Stimulated activated CD8-positive, alpha-beta memory T cell treated with anti-CD3 and anti-CD28 coated beads, Interleukin-12 subunit alpha, Interleukin-12 subunit beta, amount 100 ng/mL, for 4 hours (primary cell): Measurements from ENCODE around the gene WNT8B.

ENCODE experiments used
- DNase-seq: peaks from one replicate; pipeline ENCODE4 v3.0.0-alpha.2; 2020; ENCODE audit warnings: low read depth

Gene WNT8B

DNA sequence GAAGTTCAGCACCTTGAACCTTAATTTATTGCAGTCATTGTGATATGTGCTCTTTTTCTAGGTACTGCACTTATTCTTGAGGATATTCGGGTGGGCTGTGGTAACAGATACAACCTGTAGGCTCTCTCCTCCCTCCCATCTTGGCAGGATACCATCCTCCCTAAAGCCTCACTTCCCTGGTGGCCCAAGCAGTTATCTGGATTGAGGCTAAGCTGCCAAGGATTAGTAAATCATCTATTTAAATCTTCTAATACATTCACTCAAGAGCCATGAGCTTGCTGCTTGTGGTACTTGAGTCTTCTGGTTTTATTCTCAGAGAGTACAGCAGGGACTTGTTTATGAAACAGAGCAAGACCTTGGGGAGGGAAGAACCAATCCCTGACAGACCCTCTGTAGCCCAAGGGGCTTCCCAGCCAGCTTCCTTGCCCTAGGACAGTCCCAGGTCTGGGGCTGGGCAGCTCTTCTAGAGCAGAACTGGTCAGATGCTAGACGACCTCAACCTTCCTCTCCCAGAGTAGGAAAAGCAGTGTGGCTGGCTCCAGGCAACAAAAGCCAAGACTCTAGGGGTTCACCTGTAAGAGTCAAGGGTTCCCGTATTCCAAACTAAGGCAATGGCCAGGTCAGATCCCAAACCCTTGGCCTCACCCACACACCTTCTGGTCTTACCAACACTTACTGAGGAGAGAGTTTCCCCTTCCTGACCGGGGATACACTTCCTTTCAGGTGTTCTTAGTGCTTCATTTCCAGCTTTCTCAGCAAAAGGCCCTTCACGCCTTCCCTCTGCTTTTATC lies 21.3 kb downstream of the WNT8B start:
- DNase-seq = no peak

DNA sequence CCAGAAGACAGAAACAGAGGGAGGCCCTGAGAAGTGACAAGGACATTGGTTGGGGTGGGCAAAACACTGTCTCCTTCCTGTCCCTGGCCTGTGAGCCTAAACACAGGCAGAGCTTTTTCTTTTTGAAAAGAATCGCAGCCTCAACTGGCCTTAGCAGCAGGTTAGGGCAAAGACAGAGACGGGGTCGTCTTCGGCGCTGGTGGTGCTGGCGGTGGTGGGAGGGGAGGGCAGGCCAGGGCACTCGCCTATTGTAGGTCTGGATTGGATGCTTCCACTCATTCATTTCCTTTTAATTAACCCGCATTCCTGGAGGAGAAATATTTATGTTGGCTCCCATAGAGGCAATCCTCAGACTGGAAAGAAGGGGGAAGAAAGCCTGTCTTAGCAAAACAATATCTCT lies 22.6 kb downstream of the WNT8B start:
- DNase-seq = no peak

DNA sequence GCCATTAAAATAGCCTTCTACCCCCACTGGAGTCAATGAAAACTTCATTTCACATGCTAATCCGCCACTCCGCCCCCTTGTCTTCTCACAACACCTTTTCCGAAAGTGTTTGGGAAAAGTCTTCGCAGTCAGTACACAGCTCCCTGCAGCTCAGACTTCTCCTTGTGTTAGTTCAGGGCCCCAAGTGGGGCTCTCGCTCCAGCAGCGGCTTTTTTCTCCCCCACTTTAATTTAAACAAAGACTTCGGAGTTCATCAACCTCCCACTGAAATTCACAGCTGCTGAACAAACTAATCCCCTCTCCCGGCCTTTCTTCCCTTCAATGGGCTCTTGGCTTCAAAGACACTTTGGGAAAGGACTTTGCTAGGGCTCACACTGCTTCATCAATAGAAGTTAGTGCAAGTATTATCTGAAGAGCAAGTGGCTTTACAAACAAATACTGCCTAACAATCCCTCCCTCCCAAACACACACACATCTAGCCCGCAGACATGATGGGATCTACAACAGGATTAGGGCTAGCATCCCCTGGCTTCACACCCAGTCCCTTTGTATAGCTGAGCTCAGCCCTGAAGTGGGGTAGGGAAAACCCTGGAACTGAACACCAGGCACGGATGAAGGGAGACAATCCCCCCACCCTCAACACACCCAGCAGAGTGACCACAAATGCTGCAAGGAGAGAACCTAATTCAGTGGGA lies 23.1 kb downstream of the WNT8B start:
- DNase-seq = no peak

DNA sequence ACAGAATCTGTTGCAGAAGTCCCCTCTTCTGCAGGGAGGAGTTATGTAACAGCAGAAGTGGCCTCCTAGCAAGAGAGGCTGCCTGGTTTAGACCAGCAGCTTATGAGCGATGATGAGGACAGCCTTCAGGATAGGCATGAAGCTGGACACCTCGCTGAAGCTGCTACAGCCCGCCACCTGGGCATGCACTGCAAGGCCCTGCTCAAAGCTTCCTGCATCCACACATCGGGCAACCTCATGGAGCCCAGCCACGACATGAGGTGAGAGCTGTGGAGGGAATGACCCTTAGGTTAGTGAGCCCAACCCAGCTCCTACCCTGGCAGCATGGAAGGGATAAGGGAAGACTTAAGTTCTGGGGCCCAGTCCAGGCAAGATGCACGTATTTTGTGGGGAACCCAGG lies 24.7 kb downstream of the WNT8B start:
- DNase-seq = no peak

DNA sequence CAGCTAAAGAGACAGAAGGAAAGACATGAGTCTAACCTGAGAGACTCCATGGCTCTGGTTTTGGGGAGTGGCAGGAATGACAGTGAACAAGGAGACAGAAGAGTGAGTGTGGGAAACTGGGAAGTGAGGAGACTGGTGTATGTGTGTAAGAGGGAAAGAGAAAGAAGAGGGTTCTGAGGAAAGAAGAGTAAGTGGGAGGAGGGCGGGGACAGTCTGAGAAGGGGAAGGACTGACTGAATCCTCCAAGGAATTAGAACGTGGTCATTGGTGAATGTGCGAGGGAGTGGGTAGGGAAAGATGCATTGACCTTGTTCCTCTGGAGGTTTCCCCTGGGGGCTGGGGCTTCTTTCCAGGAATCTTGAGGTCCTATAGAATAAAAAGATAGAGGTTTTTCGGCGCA lies 26.6 kb downstream of the WNT8B start:
- DNase-seq = no peak

DNA sequence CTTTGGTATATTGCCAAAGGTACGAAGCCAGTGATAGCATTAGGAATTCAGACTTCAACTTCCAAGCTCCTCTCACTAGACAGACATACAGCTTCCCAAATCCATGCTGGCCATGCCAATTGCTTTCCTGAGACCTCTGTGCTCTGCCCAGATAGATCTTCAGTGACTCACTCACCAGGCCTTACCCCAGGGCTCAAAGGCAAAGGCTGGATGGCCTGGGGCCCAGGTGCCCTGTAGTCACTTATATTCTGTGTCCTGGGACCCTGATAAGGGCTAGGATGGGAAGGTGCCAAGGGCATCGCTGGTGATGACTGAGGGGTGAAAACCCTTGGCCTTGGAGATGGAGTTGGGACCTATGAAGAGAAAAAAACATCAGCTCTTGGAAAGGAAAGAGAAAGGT lies 27.7 kb downstream of the WNT8B start:
- DNase-seq = no peak

DNA sequence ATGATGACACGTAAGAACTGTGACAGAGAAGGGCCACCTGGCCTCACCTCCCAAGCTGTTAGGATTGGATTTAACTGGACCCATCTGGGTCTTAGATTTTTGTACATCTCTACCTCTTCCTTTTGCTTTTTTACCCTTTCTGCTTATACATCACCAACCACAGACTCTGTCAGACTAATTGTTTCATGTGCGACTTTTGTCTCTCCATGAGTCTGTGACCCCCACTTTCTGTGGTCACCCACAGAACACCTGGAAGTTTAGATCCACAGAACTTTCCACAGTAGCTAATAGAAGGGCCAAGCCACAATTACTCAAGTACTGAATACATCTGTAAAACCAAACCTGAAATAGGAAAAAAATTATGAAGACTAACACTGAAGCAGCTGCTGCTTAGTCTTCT lies 33.8 kb downstream of the WNT8B start:
- DNase-seq = no peak

DNA sequence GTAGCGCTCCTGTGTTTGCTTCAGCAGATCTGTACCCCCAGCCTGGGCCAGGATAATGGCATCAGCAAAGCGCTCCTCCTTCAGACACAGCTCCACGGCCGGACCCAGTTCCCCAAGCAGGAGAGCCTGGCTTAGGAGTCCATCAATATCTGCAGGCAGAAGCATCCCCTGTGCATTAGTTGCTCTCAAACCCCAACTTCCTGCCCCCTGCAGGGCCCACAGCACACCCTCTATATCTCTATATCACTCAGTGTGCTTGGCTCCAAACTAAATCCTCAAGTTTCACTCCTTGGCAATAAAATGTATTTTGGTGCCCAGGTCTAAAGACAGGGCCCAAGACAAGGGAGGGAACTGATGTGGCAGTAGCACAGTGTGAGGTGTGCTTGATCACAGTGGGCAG lies 35.2 kb downstream of the WNT8B start:
- no peak for DNase-seq

DNA sequence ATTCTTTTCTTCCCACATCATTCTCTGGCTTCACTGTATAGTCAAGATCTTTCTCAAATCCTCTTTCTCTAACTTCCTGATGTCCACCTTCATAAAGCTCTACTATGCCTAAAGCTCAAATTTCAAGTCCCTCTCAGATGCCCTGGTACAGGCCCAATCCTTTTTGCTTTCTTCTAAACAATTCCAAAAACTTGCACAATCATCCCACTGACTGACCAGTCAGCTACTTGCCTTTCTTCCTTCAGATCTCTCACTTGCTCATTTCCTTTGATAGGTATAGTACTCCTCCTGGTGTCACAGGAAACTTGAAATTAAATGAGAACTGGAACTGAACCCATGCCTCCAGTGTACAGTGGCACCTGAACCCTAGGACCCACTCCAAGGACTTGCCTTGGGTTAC lies 38.6 kb downstream of the WNT8B start:
- no peak for DNase-seq

DNA sequence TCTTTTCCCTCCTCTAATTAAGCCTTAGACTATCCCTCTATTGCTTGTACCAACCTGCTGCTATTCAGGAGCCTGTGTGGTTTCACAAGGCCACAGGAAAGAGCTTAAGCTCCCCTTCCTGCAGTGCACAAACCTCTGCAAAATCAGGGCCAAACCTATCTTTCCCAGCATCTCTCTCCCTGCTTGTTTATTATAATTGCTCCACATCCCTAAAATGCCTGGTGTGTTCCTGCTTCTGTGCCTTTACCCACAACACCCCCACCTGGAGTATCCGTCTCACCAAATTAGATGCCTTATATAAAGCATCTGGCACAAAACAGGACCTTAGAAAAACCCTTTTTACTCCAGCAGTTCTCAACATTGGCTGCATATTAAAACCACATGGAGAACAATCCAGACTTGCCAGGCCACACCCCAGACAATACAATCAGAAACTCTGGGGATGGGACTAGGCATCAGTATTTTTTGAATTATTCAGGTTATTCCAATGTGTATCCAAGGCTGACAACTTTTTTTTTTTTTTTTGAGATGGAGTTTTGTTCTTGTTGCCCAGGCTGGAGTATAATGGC lies 40.2 kb downstream of the WNT8B start:
- DNase-seq = no peak

DNA sequence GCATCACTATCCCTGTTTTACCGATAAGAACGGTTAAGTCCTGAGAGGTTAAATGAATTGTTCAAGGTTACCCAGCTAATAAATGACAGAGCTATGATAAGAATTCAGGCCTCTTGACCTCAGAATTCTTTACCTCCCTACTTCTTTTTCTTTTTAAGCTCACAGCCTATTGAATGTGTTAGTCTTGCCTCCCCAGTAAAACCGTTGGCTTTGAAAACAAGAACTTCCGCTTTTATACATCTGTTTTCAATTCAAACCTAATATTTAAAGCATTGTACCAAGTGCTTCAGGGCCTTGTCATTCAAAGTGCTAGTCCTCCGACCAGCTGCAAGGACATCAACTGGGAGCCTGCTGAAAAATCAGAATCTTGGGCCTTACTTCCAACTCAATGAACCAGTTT lies 41.3 kb downstream of the WNT8B start:
- no peak for DNase-seq

DNA sequence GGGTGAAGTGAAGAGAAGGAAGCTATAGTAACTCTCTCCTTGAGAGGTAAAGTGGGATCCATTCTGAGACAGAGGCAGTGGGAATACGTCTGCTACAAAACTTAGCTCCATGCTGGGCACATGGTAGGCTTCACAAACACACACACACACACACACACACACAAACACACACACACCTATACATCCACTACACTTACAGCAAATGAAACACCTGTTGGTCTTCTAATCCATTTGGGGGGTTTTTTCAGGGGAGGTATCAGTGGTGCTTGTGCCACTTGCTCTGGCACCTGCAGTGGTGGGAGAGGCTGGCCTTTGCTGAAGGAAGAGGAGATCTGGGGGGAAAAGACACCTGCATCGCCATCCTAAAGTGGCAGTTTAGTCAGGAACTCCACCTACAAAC lies 42.4 kb downstream of the WNT8B start:
- no peak for DNase-seq

DNA sequence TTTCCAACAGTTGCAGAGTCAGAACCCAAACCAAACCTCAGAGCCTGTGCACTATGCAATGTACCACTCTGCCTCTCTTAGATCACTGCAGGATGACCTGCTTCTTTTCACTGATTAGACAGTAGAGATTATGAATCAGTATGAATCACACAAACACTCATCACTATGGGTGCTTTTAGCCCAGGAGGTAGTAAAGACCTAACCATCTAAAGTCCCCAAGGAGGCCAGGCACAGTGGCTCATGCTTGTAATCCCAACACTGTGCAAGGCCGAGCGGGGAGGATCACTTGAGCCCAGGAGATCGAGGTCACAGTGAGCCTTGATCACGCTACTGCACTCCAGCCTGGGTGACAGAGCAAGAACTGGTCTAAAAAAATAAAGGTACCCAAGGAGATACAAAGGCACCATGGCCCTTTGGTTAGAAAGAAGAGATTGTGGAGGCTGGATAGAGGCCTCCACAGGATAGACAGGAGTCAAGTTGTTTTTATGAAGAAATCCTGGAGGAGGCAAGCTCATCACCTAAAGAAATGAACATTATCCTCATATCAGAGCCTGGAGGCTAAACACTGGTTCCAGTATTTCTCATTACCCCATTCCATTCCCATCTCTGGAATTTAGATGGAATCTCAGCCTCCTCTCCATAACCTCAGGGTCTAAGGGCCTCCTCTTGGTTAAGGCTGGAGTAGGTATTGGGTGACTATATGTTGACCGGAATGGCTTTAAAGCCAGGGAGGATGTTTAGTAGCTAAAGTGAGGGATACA lies 44.0 kb downstream of the WNT8B start:
- no peak for DNase-seq

DNA sequence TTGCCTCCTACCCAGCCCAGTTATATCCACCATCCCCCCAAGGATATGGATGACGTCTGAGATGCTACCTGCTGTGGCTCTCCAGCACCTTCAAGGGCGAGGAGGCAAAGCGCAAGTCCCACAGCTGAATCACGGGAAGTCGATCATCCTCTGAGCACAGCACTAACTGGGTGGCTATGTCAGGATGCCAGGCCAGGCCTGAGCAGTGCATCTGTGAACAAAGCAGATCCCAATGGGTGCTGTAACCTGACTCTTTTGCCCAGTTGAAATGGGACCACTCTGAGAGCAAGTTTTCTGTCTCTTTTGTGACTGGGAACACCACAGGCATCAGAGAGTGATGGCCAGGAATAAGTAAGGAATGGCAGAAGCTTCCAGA lies 44.5 kb downstream of the WNT8B start:
- DNase-seq = no peak

DNA sequence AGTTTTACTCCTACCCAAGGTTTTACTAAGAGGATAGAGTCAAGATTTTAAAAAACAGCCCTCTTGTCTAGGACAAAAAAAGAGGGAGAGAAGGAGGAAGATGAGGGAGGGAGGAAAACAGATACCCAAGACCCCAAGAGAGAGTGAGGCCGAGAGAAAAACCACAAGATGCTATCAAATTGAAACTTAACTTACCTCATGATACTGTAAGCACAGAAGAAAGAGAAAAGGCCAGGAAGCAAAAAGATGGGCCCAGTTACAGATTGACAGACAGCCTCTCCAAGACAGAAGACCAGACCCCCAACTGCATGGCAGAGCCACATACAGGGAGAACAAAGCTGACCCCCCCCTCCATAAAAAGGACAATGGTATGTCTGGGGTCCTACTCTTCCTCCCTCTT lies 45.5 kb downstream of the WNT8B start:
- DNase-seq = no peak

DNA sequence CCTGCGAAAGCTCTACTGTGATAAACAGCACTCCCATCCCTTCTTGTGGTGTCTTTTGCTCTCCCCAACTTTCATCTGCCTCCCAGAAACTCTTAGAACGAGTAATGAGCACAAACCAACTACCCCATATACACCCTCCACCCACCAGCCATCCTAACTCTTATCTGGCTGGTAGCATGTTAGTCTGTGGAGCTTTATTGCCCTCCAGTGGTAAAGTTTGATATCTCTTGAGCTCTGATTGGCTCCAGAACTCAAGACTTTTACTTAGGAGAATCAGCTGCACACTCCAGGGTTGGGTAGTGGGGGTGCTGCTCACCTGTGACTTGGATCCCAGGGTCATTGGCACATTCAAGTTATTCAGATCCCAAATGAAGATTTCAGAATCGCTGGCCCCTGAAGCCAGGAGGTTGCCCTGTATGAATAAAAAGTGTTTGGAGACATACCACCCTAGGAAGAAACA lies 45.9 kb downstream of the WNT8B start:
- DNase-seq = no peak

DNA sequence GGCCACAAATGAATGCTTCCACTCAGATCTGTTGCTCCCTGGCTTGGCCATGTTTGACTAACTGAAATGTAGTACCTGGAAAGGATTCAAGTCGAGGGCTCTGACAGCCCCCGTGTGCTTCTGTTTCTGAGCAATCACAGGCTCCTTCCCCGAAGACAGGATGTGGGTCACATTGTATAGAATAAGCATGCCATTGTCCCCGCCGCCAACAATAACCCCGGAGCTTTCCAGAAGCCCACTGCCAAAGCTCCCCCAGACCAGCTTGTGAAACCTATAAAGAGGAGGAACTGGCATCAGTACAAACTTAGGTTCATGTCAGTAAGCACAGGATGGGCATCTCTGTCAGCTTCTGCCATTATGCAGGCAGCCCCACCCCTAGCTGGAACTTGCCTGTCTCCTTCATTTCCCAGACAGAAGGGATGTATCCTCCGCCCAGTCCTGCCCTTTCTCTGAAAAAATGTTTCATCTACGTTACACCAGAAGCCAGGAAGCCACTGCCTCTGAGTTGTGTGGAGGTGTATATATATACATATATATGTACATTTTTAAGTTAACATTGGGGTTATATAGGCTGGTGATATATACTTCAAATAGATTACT lies 46.5 kb downstream of the WNT8B start:
- peak; percentile 22 for DNase-seq

DNA sequence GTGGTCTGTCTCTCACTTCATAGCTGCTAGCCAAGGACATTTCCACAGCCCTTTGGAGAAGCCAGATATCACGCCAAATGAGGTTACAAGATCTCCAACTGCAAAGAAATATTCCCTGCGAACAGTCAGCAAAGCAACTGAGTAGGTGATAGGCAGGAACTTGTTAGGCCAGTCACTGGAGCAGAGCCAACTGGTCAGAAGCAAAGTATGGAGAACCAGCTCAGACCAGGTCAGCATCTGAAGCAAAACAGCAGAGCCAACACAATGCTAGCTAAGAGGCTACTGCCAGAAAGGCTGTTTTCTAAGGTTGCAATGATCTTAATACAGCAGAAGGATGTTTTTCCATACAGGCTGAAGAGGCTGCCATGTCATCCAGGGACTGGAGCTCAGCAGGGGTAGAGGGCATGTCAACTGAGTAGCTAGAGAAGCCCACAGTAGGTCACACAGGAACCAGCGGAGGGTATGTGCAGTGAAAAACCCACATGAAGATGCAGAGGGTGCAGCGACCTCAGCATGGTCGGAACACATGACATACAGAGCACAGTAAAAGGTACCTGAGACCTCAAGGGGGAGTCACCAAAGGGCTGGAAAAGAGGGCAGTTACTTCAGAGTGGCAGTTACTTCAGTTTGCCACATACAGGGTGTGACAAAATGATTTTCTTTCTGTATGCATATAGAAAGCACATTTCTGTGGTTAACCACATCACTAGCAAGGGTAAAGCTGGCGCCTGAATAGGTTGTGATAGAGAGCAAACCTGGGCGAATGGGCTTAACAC lies 47.9 kb downstream of the WNT8B start:
- peak; percentile 49 for DNase-seq

DNA sequence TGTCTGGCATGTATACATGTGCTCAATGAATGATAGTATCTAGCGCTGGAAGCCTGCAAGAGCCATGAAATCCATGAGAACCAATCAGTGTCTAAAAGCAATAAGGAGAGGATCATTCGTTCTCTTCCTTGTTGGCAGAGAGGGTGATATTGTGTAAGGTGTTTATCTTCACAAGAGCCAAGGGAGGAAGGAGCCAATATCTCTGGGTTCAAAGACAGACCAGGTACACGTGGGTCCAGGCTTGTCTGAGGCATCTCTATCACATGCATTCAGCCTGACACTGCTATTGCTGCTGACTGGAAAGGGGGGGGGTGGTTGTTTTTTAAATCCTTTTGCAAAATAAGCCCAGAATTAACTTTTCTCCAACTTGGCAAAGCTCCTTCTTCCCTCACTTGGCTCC lies 52.8 kb downstream of the WNT8B start:
- DNase-seq = no peak

DNA sequence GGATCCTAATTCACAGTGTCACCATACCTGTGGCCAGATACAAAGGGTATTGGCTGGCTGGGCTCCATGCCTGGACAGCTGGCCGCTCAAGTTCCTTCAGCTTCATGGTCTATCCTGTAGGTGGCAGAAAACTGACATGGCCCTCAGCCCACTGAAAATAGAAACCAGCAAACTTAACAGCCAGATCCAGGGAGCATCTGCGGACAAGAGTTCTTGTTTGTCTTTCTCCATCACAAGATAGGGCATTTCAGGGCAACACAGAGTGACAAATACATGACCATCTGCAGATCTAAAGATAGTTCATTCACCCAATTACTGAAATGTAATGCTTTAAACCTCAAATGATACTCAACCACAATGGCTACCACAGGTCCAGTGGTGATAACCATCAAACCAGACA lies 54.0 kb downstream of the WNT8B start:
- no peak for DNase-seq

DNA sequence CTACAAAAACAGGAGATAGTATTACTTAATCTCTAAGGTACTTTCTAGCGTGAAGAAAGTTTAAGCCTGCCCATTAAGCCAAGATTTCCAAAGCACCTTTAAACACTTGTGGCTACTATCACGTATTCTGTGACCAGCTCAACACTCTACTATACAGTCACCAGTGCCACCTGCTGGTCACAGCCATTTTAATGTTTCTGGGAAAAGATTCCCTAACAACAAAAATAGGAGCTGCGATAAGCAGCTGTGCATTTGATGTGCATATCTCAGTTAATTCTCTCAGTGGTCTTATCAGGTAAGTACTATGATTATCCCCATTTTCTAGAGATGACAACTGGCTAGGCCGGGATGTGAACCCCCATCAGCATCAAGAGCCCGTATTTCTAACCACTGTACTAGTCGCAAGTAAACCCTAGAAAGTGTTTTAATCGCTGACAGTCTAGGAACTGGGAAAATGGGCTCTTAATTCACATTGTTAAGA lies 56.0 kb downstream of the WNT8B start:
- DNase-seq = no peak
